G401.6 (cell line): Measurements from ENCODE around the gene CFAP91.
A peak's percentile ranks its signal among the peaks of the same experiment; 100 is the strongest.

Experiments
- FAIRE-seq: peaks from 2 replicates; lab custom pipeline; 2012; peaks lifted over from hg19 to GRCh38; lab: Jason Lieb, UNC

Gene CFAP91

DNA sequence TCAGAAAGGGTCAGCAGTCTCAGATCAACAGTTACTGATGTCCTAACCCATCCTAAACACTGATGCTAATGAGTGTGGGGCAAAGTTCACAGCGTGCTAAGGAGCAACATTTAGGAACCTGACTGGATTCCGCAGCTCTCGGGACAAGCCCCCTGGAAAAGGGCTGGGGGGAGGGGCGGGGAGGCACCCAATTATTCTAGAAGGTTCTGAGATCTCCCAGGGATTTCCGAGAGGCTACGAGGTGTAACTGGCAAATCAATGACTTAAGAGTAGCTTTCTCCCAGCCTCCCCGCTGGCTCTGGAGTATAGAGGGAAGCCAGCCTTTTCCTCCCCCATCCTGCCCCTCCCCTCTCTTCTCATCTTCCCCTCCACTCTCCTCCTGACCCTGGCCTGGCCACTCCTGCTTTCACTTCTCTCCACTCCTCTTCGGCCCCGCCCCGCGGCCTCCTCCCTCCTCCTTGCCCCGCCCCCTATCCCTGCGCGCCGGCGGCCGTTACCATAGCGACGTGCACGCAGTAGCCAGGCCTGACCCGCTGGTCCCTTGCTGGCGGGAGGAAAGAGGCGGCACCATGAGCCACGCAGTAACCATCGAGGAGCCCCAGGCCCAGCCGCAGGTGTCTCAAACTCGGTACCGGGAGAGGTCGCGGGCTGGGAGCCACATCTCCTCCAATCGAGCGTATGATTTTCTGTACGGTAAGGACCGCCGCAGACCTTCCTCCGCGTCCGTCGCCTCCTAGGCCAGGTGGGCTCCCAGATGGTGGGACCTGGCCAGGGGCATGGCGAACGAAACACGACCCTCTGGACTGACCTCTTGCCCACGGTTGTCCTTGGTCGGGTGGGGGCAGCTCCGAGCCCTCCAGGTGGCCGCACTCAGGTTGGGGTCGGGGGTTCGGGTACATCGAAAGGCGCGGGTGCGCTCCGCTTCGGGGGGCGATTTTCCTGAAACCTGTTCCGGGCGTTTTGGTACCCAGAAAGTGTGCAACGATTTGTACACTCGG, at the start of gene CFAP91:
CFAP91 (plus strand) TSS at position 493 of the 998 bp plus-strand sequence; CDS start at position 570, 77 bp downstream.
- FAIRE-seq: no peak

DNA sequence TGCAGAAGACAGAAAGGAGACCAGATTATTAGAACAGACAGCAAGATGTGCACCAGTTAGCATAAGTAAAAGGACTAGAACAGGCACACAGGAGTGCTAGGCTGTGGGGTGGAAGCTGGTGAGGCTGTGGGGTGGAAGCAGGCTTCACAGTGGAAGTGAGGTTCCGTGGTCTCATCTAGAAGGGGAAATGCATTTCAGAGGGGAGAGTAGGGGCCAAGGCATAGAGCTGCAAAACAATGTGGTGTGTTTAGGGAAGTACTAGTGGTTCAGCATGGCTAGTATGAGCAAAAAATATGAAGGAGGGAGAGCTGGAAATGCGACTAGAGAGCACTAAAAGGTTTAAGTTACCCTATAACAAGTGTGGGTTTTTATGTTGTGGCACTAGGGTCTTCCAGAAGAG, 48.9 kb upstream of the CFAP91 start:
- no peak for FAIRE-seq

DNA sequence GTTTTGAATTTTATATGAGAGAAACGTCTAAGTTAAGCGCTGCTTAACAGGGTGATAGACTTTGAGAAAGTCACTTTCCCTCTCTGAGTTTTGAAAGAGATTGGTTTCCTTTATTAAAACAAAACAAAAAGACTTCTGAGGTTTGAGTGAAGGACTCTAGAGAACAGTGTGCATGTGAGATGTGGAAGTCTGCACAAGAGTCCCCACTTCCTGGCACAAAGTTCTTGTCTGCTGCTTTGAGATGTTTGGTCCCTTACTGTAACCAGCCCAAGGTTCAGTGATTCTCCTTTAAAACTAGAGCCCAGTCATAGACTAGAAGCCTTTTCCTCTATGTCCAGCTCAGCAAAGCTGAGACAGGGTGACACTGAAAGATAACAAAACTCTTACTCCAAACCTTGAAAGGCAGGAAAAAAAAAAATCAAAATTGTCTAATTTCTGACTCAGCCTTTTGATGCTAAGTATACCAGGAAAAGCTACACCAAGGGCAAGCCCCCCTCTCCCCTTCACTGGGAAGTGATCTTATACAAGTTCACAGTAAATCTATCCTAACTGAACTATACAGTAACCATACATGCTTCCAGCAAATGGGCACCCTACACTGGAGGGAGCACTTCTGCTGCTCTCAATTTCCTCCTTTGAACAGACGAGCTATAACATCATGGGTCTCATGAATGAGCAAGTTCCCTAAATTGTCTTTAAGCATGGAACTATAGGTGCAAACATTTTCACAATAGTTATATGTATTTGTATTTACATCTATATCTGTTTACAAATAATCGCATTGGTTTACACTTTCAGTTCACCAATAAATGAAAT, 44.7 kb upstream of the CFAP91 start:
- no peak for FAIRE-seq

DNA sequence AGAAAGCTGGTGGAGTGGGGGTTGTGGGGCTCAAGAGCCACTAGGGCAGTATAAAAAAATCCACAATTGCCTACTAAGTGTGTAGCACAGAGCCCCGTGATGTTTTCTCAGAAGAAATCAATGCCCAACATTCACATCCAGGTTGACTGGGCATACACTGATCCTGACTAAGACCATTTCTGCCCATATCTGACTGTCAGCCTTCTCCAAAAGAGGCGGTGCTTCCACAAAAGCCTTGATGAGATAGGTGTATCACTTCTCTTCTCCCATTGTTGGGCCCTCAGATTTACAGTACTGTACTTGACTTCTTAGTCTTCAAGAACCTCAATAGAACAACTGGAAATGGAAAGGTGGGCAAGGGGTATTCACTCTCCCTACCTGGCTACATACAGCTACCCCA, 43.8 kb upstream of the CFAP91 start:
- no peak for FAIRE-seq

DNA sequence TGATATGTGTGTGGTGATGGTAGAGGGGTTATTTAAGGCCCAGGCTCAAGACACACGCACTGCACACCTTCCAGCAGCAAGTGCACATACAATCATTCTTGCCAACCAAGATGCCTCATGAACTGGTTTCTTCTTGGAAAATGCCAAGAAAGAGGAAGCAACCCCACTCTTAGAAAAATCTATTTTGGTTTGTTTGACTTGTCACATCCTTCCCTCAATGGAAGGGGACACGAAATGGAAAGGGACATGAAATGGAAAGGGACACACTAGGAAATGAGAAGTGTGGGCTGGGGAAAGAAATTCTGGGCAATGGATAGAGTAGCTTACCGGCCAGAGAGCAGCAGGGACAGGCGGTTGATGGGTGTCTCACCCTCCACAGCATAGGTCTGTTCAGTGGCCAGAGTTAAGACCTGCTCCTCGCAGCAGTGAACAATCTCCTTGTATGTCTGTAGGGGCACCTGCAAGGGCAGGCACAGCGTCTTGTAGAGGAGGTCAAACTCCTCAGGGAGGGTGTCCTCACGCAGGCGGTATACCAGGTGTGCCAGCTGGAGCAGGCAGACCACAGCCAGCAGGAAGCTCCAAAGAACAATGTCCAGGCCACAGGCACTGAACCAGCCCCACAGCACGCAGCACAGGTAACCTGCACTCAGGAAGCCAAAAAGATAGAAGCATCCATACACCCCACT, 43.1 kb upstream of the CFAP91 start:
- FAIRE-seq: no peak

DNA sequence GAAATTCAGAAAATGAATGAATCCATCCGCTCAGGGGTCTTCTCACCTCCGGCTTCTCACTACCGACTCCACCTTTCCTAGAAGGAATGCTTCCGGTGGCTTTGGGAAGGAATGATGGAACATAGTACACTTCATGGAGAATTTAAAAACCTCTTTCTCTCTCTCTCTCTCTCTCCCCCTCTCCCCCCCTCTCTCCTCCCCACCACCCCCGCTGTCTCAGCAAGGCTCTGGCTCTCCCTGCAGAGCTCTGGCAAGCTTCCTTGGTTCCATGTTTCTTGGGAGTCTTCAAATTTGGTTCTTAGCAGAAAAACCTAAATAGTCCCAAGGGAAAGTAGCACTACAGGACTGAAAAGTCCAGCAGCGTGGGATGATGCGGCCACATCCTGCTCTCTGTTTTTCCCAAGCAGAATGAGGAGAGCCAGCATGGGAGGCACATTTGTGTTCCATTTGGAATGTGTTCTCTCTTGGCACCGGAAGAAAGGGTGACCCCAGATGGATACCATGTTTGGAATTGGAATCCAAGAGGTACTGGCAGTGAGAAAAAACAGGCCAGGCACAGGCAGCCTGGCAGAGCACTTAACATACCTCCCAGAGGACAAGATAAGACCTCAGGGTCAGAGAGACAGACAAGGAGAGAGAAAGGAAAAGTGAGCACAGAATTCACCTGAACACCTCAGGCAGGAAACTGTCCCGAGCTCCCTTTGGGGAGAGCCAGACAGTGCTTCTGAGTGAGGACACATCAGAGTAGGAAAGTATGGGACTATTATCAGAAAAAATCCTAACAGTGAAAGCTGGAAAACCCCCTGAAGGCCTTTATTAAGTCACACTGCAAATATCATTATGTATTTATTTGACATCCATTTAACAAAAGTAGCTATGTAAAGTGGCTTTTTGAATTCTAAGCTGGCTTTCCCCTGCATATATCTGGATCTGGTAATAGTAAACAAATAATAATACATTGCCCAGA, 42.1 kb upstream of the CFAP91 start, which contains the start of gene POPDC2:
POPDC2 (minus strand) TSS at position 116 of the 967 bp plus-strand sequence. CDS start 166 bp downstream, outside the sequence.
- FAIRE-seq: no peak

DNA sequence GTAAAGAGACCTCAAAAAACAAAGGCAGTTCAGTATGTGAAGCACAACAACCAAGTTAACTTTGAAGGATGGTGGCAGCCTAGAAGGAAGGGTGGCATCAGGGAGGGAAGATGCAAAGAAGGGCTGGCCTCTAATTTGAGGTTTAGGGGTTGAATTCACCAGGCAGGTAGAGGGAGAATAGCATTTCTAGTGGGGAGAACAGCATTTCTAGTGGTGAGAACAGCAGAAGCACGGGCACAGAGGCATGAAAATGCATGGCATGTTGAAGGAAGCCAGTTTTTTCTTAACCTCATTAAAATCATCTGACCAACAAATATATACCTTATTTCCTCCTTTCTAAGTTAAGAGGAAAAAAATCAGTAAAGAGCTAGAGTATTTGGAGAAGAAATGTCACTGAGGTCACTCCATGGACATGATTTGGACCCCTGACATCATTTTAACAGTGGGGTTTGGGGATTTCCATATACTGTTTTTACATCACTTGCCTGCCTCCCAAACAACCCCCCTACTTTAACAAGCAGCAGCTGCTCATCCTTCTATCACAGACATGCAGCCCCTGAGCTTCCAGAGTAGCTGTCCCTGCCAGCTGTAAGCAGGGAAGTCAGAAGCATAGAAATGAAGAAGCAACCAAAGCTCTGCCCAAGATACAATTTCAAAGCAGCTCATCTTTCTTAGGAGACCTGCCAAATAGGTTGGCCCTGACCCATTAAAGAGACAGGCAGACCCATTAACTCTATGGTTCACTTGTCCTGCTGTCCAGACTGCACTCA, 40.0 kb upstream of the CFAP91 start:
- no peak for FAIRE-seq

DNA sequence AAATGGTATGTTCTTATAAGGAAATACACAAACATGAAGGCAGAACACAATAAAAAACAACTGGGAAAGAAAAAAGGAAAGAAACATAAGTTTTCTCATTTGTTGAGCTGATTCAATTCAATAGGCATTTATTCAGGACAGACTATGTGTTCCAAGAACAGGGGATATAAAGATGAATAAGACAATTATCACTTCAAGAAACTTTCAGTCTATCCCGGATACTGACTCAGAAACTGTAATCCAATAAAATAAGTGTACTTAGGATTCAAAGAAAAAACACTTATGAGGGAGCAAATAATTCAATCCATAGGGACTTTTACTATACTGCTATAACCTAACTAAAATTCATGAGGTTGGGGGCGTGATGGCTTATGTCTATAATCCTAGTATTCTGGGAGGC, 38.9 kb upstream of the CFAP91 start:
- no peak for FAIRE-seq

DNA sequence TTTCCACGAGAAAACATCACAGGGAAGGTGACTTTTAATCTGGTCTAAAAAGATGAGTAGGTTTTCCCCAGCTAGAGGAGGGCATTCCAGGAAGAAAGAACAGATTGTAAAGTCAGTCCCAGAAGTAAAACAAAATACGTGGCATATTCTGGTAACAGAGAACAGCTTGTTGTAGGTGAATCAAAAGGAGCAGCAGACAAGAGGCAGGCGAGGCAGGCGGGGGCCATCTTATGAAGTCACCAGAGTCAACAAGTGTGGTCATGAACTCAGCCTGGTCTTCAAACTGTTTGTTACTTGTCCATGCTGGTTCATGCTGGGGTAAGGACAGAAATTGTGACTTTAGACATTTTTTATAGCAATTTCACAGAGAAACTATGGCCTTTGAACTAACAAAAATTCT, 38.5 kb upstream of the CFAP91 start:
- FAIRE-seq: no peak

DNA sequence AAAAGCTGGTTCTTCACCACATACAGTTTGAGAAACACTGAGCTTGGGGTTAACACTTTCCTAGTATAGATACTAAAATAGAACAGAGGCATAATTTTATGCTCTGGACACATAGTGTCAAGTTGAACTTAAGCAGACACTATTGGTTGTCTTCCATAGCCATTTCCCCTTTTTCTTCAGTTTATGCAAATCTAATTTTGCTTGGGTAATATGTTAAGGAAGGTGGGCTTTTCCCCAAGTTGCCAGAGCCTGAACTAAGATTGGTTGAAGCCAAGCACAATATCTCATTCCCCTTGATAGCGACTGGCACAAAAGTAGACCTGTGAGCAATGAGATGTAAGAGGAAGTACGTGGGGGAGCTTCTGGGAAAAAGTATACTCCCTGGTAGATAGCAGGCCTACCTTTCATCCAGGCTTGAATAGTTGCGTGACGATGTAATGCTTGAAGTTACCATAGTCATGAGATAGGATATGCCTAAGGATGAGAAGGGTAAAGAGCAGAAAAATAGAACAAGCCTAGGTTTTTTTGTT, 37.9 kb upstream of the CFAP91 start:
- FAIRE-seq: no peak

DNA sequence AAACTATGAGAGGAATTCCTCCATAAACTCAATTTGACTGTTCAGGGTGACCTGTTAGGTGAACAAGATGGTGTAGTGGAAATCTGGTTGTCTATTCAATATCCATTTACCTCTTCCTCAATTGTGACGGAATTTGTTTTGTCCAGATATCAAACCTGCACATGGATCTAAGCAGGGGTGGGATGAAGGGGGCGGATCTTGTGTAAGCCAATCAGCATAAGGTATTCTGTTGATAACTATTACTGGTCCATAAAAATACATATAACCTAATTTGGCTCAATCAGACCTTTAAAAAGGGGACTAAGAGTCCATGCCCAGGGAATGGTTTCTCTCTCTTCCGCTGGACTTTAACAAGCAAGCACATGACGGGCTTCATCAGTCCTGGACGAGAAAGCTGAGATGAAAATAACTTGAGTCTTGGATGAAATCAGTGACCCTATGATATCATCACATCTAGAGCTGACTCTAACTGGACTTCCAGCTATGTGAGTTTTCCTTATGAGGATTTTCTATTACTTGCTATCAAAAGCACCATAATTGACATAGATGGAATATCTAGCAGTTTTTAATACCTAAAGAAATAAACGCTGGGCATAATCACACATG, 36.8 kb upstream of the CFAP91 start:
- no peak for FAIRE-seq

DNA sequence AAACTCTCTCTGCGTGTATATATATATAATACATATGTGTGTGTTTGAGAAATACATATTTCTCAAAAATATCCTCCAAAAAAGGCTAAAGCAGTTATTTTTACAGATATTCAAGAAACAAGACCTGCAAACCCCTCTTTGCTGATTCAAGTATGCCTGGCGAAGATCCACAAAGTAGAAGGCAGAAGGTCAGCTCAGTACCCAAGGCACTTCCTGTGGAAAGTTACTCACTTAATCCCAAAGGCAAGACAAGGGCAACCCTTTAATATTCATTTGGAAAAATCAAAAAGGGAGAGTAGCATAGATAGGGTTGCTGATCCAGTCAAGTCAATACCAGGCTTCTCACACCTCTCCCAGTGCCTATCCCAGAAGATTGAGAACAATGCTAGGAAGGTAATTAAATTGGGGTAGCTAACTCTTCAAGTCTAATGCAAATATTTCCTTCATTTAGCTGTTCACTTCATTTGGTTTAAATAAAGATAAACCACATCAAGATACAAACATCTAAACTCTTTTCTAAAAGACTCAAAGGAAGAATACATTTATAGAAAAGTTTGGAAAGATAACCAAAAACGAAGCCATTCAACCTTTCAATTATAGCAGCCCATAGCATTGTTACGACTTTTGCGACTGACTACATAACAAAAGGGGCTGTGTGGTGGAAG, 32.8 kb upstream of the CFAP91 start:
- FAIRE-seq: no peak

DNA sequence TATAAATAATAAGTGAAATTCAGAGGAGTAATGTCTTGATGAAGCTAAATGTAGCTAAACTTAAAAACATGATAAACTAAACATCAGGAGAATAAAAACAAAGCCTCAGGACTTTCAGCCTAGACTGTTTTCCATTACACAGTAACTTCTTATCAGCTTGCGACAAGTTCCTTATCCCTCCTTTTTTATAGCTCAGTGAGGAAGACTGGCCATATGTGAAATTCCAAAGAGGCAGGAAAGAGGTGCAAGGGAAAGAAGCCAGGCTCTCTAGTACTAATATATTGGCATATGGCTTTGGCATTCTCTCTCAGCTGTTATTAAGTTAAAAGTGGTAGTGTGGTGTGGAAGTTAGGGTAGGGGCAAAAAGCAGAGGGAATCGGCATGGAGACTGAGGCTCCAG, 30.0 kb upstream of the CFAP91 start:
- no peak for FAIRE-seq

DNA sequence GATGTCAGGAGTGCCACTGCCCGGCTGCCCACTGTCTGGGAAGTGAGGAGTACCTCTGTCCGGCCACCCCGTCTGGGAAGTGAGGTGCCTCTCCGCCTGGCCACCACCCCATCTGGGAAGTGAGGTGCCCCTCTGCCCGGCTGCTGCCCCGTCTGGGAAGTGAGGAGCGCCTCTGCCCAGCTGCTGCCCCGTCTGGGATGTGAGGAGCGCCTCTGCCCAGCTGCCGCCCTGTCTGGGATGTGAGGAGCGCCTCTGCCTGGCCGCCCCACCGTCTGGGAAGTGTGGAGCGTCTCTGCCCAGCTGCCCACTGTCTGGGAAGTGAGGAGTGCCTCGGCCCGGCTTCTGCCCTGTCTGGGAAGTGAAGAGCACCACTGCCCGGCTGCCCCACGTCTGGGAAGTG, 28.9 kb upstream of the CFAP91 start:
- FAIRE-seq: no peak

DNA sequence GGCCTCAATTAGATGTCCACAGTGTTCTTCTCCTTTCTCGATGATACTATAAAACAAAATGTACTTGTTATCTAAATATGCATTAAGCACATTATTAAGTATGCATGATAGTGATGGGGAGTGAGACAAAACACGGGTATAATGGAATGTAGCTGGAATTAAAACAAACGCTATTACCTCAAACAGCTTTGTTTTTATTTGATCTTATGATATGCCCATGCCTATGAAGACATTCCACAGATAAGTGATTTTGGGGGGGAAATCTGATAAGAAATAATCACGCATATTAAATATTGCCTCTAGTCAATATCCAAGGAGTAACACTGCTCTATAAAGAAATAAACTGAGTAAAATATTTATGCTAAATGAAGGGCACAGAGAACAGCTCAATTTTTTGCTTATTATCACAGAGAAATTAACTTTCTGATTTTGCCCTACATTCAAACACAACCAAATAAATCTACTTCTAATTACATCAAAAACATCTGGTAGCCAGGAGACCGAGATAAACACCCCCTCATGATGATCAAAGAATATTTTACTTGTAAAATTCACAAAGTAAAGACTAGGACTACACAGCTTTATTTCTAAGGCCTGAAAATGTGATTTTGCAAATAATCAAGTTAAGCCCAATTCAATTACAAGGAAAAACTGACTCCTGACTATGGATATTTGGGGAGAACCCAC, 27.5 kb upstream of the CFAP91 start:
- no peak for FAIRE-seq

DNA sequence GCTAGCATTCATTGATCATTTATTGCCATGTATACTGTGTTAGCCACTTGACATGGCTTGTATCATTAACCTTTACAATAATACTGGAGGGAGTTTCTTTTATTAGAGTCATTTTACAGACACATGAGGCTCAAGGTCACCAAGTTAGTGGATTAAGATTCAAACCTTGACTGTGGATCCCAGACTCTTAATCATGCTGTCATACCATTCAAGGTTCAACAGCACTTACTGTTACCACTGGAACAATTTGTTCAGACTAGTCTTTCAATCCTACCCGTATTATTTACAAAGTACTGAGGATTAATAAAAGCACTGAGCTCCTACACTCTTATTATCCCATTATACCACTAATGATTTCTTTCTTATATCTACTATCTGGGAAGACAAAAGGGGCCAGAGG, 26.8 kb upstream of the CFAP91 start:
- FAIRE-seq: no peak

DNA sequence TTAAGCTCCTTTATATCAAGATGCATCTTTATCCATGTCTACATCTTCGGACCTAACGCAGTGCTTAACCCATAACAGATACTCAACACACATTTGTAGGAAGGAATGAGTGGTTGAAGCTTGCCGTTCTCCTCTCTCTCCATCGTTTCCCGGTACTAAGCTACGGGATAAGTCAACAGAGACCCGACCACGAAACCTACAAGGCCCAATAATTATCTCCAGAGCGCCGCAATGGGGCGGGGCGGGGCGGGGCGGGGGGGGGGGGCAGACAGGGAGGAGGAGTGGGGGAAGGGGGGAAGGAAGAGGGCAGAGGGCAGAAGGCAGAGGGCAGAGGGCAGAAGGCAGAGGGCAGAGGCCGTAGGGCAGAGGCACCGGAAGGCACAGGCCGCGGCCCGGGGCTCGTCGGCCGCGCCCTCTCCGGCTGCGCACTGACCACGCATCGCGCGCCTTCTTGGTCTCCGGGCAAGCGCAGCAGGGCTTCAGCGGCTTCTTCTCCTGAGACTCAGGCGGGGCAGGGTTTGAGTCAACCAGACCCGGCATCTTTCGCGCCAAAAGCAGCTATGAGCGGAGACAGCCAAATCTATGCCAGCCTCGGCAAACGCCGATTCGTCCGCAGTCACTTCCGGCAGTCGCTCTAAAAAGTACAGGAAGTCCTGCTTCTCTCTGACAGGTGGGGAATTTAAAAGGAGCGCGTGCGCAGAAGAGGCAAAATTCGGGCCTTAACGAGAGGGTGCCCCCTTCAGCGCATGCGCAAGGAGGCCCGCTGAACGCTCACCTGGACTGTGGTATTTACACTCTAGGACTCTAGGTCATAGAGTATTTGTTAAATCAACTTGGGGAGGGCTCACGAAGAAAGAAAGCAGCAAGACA, 25.8 kb upstream of the CFAP91 start, which contains the start of gene COX17:
COX17 (minus strand) TSS at position 636 of the 870 bp plus-strand sequence; CDS start at position 540, 96 bp downstream.
- FAIRE-seq: peak; percentile 92

DNA sequence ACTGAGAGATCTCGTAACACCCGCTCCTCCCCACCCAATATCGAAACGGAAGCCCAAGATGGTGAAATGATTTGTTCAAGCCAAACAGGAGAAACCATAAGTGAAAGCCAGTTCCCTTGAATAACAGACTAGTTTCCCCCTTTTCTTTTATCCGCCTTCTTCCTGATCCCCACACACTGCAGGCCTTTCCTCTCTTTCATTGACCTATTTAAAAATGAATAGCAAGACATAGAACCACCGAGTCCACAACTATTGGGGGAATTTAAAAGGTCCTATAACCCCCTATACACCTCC, 25.2 kb upstream of the CFAP91 start:
- FAIRE-seq: no peak
